ENCODE data around the gene CNN1.

DNA sequence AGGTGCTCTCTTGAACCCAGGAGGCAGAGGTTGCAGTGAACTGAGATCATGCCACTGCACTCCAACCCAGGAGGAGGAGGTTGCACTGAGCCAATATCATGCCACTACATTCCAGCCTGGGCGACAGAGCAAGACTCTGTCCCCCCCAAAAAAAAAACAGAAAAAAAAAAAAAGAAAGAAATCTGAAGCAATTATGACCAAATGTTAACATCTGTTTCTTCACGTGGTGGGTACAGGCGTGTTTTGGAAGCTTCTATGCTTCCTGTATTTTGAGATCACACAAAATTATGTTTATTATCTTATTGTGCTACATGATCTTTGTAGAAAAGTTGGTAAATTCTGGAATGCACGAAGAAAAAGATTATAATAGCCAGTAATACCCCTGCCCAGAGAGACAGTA, 41.5 kb downstream of the CNN1 start:
- TF ChIP-seq, protein P1, sequence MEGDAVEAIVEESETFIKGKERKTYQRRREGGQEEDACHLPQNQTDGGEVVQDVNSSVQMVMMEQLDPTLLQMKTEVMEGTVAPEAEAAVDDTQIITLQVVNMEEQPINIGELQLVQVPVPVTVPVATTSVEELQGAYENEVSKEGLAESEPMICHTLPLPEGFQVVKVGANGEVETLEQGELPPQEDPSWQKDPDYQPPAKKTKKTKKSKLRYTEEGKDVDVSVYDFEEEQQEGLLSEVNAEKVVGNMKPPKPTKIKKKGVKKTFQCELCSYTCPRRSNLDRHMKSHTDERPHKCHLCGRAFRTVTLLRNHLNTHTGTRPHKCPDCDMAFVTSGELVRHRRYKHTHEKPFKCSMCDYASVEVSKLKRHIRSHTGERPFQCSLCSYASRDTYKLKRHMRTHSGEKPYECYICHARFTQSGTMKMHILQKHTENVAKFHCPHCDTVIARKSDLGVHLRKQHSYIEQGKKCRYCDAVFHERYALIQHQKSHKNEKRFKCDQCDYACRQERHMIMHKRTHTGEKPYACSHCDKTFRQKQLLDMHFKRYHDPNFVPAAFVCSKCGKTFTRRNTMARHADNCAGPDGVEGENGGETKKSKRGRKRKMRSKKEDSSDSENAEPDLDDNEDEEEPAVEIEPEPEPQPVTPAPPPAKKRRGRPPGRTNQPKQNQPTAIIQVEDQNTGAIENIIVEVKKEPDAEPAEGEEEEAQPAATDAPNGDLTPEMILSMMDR (IDR thresholded peaks at IDR 0.05) = no peak
- no peak for TF ChIP-seq POLR2A (IDR thresholded peaks at IDR 0.05)
